ENCODE data around the gene TUBA3D. TPM values are rescaled to one million over a fixed set of nuclear protein-coding genes. Genes with fewer than 3 reads are reported as not detected.
"Not testable (repeated sequence)": the region's sequence is repeated elsewhere in the genome, so short reads cannot be mapped to it uniquely, and the experiment has no call there.

The TUBA3D gene
- total RNA-seq, 1 experiment from 2014 or later = not detected

- POLR2A ChIA-PET; CTCF ChIA-PET; DNase-seq (ENCODE audit: unreplicated experiment); H3K4me1 Mint-ChIP-seq (ENCODE audit: insufficient read depth, unreplicated experiment); H3K4me3 Mint-ChIP-seq (ENCODE audit: unreplicated experiment); H3K27me3 Mint-ChIP-seq (ENCODE audit: insufficient read depth, unreplicated experiment); H3K27ac Mint-ChIP-seq (ENCODE audit: low read depth, unreplicated experiment); intact Hi-C loops (cut with micrococcal nuclease); H3K9me3 Mint-ChIP-seq (ENCODE audit: unreplicated experiment); BruUV-seq (replicated peaks): not testable (repeated sequence)
- peaks cover 20% of the 10 kb centered on the region for H3K36me3 Mint-ChIP-seq (ENCODE audit: insufficient read depth, unreplicated experiment)
Observed at GRCh38 chr2:131477227-131477626, 1.3 kb downstream of the TUBA3D start.

GRCh38 chr2:131478074-131478849 lies 2.3 kb downstream of the TUBA3D start:
- H3K4me3 Mint-ChIP-seq (ENCODE audit: unreplicated experiment); POLR2A ChIA-PET; H3K4me1 Mint-ChIP-seq (ENCODE audit: insufficient read depth, unreplicated experiment); DNase-seq (ENCODE audit: unreplicated experiment); BruUV-seq (replicated peaks); H3K27me3 Mint-ChIP-seq (ENCODE audit: insufficient read depth, unreplicated experiment); CTCF ChIA-PET; H3K27ac Mint-ChIP-seq (ENCODE audit: low read depth, unreplicated experiment); H3K9me3 Mint-ChIP-seq (ENCODE audit: unreplicated experiment); intact Hi-C loops (cut with micrococcal nuclease): not testable (repeated sequence)
- peaks cover 25% of the 10 kb centered on the region for H3K36me3 Mint-ChIP-seq (ENCODE audit: insufficient read depth, unreplicated experiment)

GRCh38 chr2:131478850-131479461 lies 3.0 kb downstream of the TUBA3D start:
- H3K9me3 Mint-ChIP-seq (ENCODE audit: unreplicated experiment); CTCF ChIA-PET; intact Hi-C loops (cut with micrococcal nuclease); DNase-seq (ENCODE audit: unreplicated experiment); H3K27me3 Mint-ChIP-seq (ENCODE audit: insufficient read depth, unreplicated experiment); BruUV-seq (replicated peaks); H3K4me3 Mint-ChIP-seq (ENCODE audit: unreplicated experiment); POLR2A ChIA-PET; H3K27ac Mint-ChIP-seq (ENCODE audit: low read depth, unreplicated experiment); H3K4me1 Mint-ChIP-seq (ENCODE audit: insufficient read depth, unreplicated experiment): not testable (repeated sequence)
- H3K36me3 Mint-ChIP-seq (ENCODE audit: insufficient read depth, unreplicated experiment) = peaks cover 32% of the 10 kb centered on the region

- H3K9me3 Mint-ChIP-seq (ENCODE audit: unreplicated experiment); intact Hi-C loops (cut with micrococcal nuclease); H3K27ac Mint-ChIP-seq (ENCODE audit: low read depth, unreplicated experiment); BruUV-seq (replicated peaks); H3K4me1 Mint-ChIP-seq (ENCODE audit: insufficient read depth, unreplicated experiment); H3K27me3 Mint-ChIP-seq (ENCODE audit: insufficient read depth, unreplicated experiment); H3K4me3 Mint-ChIP-seq (ENCODE audit: unreplicated experiment); POLR2A ChIA-PET; DNase-seq (ENCODE audit: unreplicated experiment): not testable (repeated sequence)
- H3K36me3 Mint-ChIP-seq (ENCODE audit: insufficient read depth, unreplicated experiment) = peaks cover 25% of the 10 kb centered on the region
- CTCF ChIA-PET = interaction anchor here (0.6 to 1.3 kb wide), 2 partner anchors 12 to 233 kb away, joined by 4 to 5 read pairs; no protein-coding TSS in a partner anchor
Observed at GRCh38 chr2:131480351-131480750, 4.4 kb downstream of the TUBA3D start.

GRCh38 chr2:131482506-131483155 lies 6.7 kb downstream of the TUBA3D start:
- H3K27me3 Mint-ChIP-seq (ENCODE audit: insufficient read depth, unreplicated experiment); H3K4me1 Mint-ChIP-seq (ENCODE audit: insufficient read depth, unreplicated experiment); POLR2A ChIA-PET; H3K27ac Mint-ChIP-seq (ENCODE audit: low read depth, unreplicated experiment); intact Hi-C loops (cut with micrococcal nuclease); DNase-seq (ENCODE audit: unreplicated experiment); H3K4me3 Mint-ChIP-seq (ENCODE audit: unreplicated experiment); H3K9me3 Mint-ChIP-seq (ENCODE audit: unreplicated experiment); BruUV-seq (replicated peaks): not testable (repeated sequence)
- CTCF ChIA-PET = interaction anchor here (1.0 kb wide), 1 partner anchor 10 kb away, joined by 6 read pairs; the partner anchor contains the start of gene MZT2A
- peaks cover 17% of the 10 kb centered on the region for H3K36me3 Mint-ChIP-seq (ENCODE audit: insufficient read depth, unreplicated experiment)

GRCh38 chr2:131483981-131484820 lies 8.3 kb downstream of the TUBA3D start:
- H3K4me1 Mint-ChIP-seq (ENCODE audit: insufficient read depth, unreplicated experiment); H3K4me3 Mint-ChIP-seq (ENCODE audit: unreplicated experiment); BruUV-seq (replicated peaks); H3K27ac Mint-ChIP-seq (ENCODE audit: low read depth, unreplicated experiment); H3K27me3 Mint-ChIP-seq (ENCODE audit: insufficient read depth, unreplicated experiment); H3K9me3 Mint-ChIP-seq (ENCODE audit: unreplicated experiment); DNase-seq (ENCODE audit: unreplicated experiment); POLR2A ChIA-PET; intact Hi-C loops (cut with micrococcal nuclease): not testable (repeated sequence)
- H3K36me3 Mint-ChIP-seq (ENCODE audit: insufficient read depth, unreplicated experiment) = peaks cover 16% of the 10 kb centered on the region
- CTCF ChIA-PET = interaction anchor here (1.1 kb wide), 1 partner anchor 71 kb away, joined by 5 read pairs; no protein-coding TSS in a partner anchor

- H3K4me1 Mint-ChIP-seq (ENCODE audit: insufficient read depth, unreplicated experiment); BruUV-seq (replicated peaks); CTCF ChIA-PET; POLR2A ChIA-PET; DNase-seq (ENCODE audit: unreplicated experiment); H3K27ac Mint-ChIP-seq (ENCODE audit: low read depth, unreplicated experiment); H3K27me3 Mint-ChIP-seq (ENCODE audit: insufficient read depth, unreplicated experiment); intact Hi-C loops (cut with micrococcal nuclease); H3K9me3 Mint-ChIP-seq (ENCODE audit: unreplicated experiment); H3K4me3 Mint-ChIP-seq (ENCODE audit: unreplicated experiment): not testable (repeated sequence)
- peaks cover 16% of the 10 kb centered on the region for H3K36me3 Mint-ChIP-seq (ENCODE audit: insufficient read depth, unreplicated experiment)
Observed at GRCh38 chr2:131484906-131485460, 9.1 kb downstream of the TUBA3D start.

GRCh38 chr2:131486201-131486902 lies 10.4 kb downstream of the TUBA3D start:
- H3K27ac Mint-ChIP-seq (ENCODE audit: low read depth, unreplicated experiment); H3K4me3 Mint-ChIP-seq (ENCODE audit: unreplicated experiment); H3K27me3 Mint-ChIP-seq (ENCODE audit: insufficient read depth, unreplicated experiment); H3K9me3 Mint-ChIP-seq (ENCODE audit: unreplicated experiment); BruUV-seq (replicated peaks); POLR2A ChIA-PET; intact Hi-C loops (cut with micrococcal nuclease): not testable (repeated sequence)
- CTCF ChIA-PET = interaction anchor here (1.1 to 2.1 kb wide), 2 partner anchors 186 to 328 kb away, joined by 3 to 11 read pairs; no protein-coding TSS in a partner anchor
- peaks cover 16% of the 10 kb centered on the region for H3K36me3 Mint-ChIP-seq (ENCODE audit: insufficient read depth, unreplicated experiment)
- peaks cover 16% of the 10 kb centered on the region for H3K4me1 Mint-ChIP-seq (ENCODE audit: insufficient read depth, unreplicated experiment)
- peak; percentile 22 for DNase-seq (ENCODE audit: unreplicated experiment)
